DLD1 (cell line): ENCODE results near the gene STRN.

Source experiments
- in situ Hi-C: cut with HindIII; loops from 2 replicates; pipeline ENCODE4 v1.10.0; 2017; ENCODE audit warnings: low sequenced_read_pairs

STRN gene

DNA sequence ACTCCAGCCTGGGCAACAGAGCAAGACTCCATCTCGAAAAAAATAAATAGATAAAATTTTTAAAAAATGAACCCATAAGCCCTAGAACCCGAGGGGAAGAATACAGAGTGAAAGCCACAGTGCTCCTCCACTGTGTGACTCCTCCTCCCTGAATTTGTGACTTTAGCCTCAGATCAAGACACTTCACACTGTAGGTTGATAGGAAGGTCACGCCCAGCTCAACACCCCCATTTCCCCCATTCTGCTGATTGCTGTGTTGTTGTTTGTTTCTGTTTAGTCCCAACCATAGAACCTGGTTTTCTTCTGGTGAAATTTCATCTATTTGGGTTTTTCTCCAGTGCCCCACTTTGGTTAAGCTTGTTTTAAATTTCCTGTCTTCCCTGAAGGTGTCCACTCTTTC is 167.6 kb downstream of the STRN start:
- in situ Hi-C loops, result no loop called here

DNA sequence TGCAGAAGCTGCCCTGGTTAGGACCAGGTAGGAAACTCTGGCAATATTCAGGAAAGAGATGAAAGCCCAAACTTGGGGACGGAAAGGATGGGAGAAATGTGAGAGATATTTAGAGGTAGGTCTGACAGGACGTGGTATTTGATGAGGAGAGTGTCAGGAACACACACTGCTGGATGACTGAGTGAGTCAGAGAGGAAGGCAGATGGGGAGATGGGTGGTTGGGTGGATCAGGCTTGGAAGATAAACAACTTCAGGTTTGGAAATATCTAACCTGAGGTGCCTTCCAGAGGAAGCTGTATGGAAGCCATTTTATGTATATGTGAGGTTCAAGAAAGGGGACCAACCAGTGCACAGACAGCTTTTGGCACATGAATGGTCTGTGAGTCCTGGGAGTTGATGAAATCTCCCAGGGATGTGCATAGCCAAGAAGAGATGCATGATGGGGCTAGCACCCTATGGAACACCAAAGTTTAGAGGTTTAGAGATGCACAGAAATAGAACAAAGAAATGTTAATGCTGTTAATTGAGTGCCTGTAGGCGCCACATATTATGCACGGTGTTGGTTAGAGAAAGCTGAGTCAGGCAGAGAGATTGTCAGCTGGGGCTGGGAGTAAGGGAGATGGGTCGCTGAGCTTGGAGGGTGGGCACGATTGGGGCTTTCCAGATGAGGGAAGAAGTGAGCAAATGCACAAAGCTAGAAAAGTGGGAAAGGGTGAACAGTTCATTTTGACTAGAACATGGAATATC is 168.8 kb downstream of the STRN start:
- in situ Hi-C loops, result no loop called here
